Measurements from ENCODE around the gene POLR2L.

- TF ChIP-seq, protein P1, sequence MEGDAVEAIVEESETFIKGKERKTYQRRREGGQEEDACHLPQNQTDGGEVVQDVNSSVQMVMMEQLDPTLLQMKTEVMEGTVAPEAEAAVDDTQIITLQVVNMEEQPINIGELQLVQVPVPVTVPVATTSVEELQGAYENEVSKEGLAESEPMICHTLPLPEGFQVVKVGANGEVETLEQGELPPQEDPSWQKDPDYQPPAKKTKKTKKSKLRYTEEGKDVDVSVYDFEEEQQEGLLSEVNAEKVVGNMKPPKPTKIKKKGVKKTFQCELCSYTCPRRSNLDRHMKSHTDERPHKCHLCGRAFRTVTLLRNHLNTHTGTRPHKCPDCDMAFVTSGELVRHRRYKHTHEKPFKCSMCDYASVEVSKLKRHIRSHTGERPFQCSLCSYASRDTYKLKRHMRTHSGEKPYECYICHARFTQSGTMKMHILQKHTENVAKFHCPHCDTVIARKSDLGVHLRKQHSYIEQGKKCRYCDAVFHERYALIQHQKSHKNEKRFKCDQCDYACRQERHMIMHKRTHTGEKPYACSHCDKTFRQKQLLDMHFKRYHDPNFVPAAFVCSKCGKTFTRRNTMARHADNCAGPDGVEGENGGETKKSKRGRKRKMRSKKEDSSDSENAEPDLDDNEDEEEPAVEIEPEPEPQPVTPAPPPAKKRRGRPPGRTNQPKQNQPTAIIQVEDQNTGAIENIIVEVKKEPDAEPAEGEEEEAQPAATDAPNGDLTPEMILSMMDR (IDR thresholded peaks at IDR 0.05; ENCODE audit: low read depth, low read length, poor library complexity, severe bottlenecking), result no peak
- no peak for TF ChIP-seq EZH2phosphoT487 (IDR thresholded peaks at IDR 0.05; ENCODE audit: borderline replicate concordance, low read length)
Measured at GRCh38 chr11:803770-804598, 38.3 kb downstream of the POLR2L start.

All from DOHH2 (cell line).